Ishikawa (cell line): ENCODE measurements around the gene PRIMA1.

Experiments used
- CEBPB ChIP-seq: IDR thresholded peaks from 2 replicates; pipeline ENCODE4 v1.6.1; 2012
- CREB1 ChIP-seq: IDR thresholded peaks from 2 replicates; pipeline ENCODE4 v1.6.1; 2012; ENCODE audit warnings: low read depth
- EGR1 ChIP-seq: IDR thresholded peaks from 2 replicates; pipeline ENCODE4 v1.6.1; 2012
- EP300 ChIP-seq: IDR thresholded peaks from 2 replicates; pipeline ENCODE4 v1.6.1; 2012; ENCODE audit warnings: borderline replicate concordance
- FOXM1 ChIP-seq: IDR thresholded peaks from 2 replicates; pipeline ENCODE4 v1.6.1; 2012; ENCODE audit warnings: low read depth, borderline replicate concordance
- NFIC ChIP-seq: IDR thresholded peaks from 2 replicates; pipeline ENCODE4 v1.6.1; 2012
- RAD21 ChIP-seq: IDR thresholded peaks from 2 replicates; pipeline ENCODE4 v1.6.1; 2012; ENCODE audit warnings: low read depth
- REST ChIP-seq: IDR thresholded peaks from 2 replicates; pipeline ENCODE4 v1.6.1; 2012; ENCODE audit warnings: low read depth, mild to moderate bottlenecking
- TAF1 ChIP-seq: IDR thresholded peaks from 2 replicates; pipeline ENCODE4 v1.6.1; 2012; ENCODE audit warnings: low read depth, mild to moderate bottlenecking
- TCF12 ChIP-seq: IDR thresholded peaks from 2 replicates; pipeline ENCODE4 v1.6.1; 2012; ENCODE audit warnings: low read depth
- TEAD4 ChIP-seq: IDR thresholded peaks from 2 replicates; pipeline ENCODE4 v1.6.1; 2012
- YY1 ChIP-seq: IDR thresholded peaks from 2 replicates; pipeline ENCODE4 v1.6.1; 2012; ENCODE audit warnings: low read depth
- ZBTB7A ChIP-seq: IDR thresholded peaks from 2 replicates; pipeline ENCODE4 v1.6.1; 2012; ENCODE audit warnings: low read depth
- TF ChIP-seq, protein P1 (sequence below): IDR thresholded peaks from 2 replicates; pipeline ENCODE4 v1.6.1; 2012
- TF ChIP-seq, protein P2 (sequence below): IDR thresholded peaks from 2 replicates; pipeline ENCODE4 v1.6.1; 2012

The PRIMA1 gene

GRCh38 chr14:93745603-93746273, 42.5 kb downstream of the PRIMA1 start:
- no peak for TF ChIP-seq TCF12
- TF ChIP-seq EP300: no peak
- TF ChIP-seq YY1: no peak
- no peak for TF ChIP-seq TEAD4
- no peak for TF ChIP-seq REST
- TF ChIP-seq, protein P1, sequence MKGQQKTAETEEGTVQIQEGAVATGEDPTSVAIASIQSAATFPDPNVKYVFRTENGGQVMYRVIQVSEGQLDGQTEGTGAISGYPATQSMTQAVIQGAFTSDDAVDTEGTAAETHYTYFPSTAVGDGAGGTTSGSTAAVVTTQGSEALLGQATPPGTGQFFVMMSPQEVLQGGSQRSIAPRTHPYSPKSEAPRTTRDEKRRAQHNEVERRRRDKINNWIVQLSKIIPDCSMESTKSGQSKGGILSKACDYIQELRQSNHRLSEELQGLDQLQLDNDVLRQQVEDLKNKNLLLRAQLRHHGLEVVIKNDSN: no peak
- no peak for TF ChIP-seq EGR1
- no peak for TF ChIP-seq FOXM1
- TF ChIP-seq ZBTB7A: no peak
- no peak for TF ChIP-seq RAD21
- TF ChIP-seq CREB1: no peak
- TF ChIP-seq, protein P2, sequence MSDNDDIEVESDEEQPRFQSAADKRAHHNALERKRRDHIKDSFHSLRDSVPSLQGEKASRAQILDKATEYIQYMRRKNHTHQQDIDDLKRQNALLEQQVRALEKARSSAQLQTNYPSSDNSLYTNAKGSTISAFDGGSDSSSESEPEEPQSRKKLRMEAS: no peak
- TF ChIP-seq CEBPB: no peak
- no peak for TF ChIP-seq NFIC
- TF ChIP-seq TAF1: no peak

DNA sequence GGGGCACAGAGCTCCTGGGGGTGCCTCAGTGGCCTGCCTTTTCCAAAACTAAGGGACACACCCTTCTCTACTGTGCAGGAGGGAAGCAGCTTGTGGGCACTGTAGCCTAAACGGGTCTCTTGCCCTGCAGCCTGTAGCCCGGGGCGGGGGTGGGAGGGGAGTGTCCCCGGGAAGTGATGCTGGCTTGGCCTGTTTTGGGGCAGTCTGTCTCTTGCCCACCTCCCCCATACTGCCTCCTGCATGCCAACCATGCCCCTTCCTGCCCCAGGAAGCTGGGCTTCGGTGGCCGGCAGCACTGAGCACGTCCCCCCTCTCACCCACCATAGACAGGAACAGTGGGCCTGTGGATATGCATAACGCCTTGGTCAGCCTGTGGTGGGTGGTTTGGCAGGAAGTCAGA, 43.4 kb downstream of the PRIMA1 start:
- TF ChIP-seq, protein P2: no peak
- TF ChIP-seq TCF12 (no peak), RAD21 (no peak), YY1 (no peak), CEBPB (no peak), EGR1 (no peak), FOXM1 (no peak), CREB1 (no peak), REST (no peak), TAF1 (no peak), EP300 (no peak), ZBTB7A (no peak), TEAD4 (no peak), NFIC (no peak)
- TF ChIP-seq, protein P1: no peak

GRCh38 chr14:93744176-93744575, 44.1 kb downstream of the PRIMA1 start:
- TF ChIP-seq TEAD4 (no peak), REST (no peak), RAD21 (no peak), EGR1 (no peak), CEBPB (no peak), CREB1 (no peak), FOXM1 (no peak), EP300 (no peak), TAF1 (no peak), NFIC (no peak), ZBTB7A (no peak), TCF12 (no peak), YY1 (no peak)
- TF ChIP-seq, protein P1: no peak
- TF ChIP-seq, protein P2: no peak
